ENCODE results near the gene CCDC85C.

DNA sequence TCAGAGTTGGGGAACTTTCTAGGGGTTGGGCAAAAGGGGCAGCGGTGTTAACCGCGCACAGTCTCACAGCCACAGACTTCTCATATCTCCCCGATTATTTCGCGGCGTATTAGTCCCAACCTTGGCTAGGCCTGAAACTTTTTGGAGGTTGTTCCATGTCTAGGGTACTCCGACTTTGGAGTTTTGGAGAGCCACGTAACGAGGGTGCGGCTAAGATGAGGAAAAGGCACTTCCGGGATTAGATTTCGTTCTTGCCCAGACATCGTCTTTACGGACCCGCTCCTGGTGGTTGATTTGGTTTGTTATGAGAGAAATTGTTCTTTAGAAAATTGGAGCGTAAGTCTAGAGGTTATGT is 122.3 kb downstream of the CCDC85C start:
- TF ChIP-seq, protein P1, sequence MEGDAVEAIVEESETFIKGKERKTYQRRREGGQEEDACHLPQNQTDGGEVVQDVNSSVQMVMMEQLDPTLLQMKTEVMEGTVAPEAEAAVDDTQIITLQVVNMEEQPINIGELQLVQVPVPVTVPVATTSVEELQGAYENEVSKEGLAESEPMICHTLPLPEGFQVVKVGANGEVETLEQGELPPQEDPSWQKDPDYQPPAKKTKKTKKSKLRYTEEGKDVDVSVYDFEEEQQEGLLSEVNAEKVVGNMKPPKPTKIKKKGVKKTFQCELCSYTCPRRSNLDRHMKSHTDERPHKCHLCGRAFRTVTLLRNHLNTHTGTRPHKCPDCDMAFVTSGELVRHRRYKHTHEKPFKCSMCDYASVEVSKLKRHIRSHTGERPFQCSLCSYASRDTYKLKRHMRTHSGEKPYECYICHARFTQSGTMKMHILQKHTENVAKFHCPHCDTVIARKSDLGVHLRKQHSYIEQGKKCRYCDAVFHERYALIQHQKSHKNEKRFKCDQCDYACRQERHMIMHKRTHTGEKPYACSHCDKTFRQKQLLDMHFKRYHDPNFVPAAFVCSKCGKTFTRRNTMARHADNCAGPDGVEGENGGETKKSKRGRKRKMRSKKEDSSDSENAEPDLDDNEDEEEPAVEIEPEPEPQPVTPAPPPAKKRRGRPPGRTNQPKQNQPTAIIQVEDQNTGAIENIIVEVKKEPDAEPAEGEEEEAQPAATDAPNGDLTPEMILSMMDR (IDR thresholded peaks at IDR 0.05 in 2 of 3, conservative IDR thresholded peaks at IDR 0.05 in 1 of 3; ENCODE audit: borderline replicate concordance in 1 of 3, insufficient read depth in 1 of 3, low read depth in 2 of 3, low read length in 2 of 3) = no peak
- TF ChIP-seq EZH2 (IDR thresholded peaks at IDR 0.05) (no peak), YY1 (IDR thresholded peaks at IDR 0.05; ENCODE audit: extremely low read depth, insufficient replicate concordance, low read depth, low read length) (no peak), POLR2A (IDR thresholded peaks at IDR 0.05; ENCODE audit: borderline replicate concordance, extremely low read depth, insufficient read depth, insufficient read length) (no peak), REST (IDR thresholded peaks at IDR 0.05; ENCODE audit: low read depth) (no peak), EZH2phosphoT487 (IDR thresholded peaks at IDR 0.05; ENCODE audit: borderline replicate concordance) (no peak), POLR2AphosphoS5 (IDR thresholded peaks at IDR 0.05; ENCODE audit: low read depth, low read length) (no peak), ATF3 (IDR thresholded peaks at IDR 0.05) (no peak), CEBPB (IDR thresholded peaks at IDR 0.05; ENCODE audit: low read depth) (no peak), SIN3A (IDR thresholded peaks at IDR 0.05; ENCODE audit: low read depth) (no peak; the same call in 1 of the 2 replicates), TCF7L2 (IDR thresholded peaks at IDR 0.05; ENCODE audit: borderline replicate concordance, extremely low read depth, insufficient read depth, insufficient read length) (no peak)

All from HCT116 (cell line).